SU-DHL-6 (cell line): ENCODE measurements around the gene FGD4.

Experiments used
- H2AFZ ChIP-seq: fragments of 200-600 bp; sonication (generic); 2 replicates; pipeline ENCODE4 v1.6.1; 2014; ENCODE audit warnings: low read depth, mild to moderate bottlenecking, moderate library complexity, mixed read lengths, antibody characterized with exemption, low read length; ENCODE audit not compliant: severe bottlenecking
- H3F3A ChIP-seq: fragments of 200-600 bp; shearing (Covaris generic); 2 replicates; pipeline ENCODE4 v1.6.0; 2016; ENCODE audit warnings: antibody characterized with exemption, mild to moderate bottlenecking; ENCODE audit not compliant: insufficient read depth
- H3K27ac ChIP-seq: fragments of 200-600 bp; sonication (generic); 2 replicates; pipeline ENCODE4 v1.5.1; 2016; ENCODE audit warnings: low read depth, mild to moderate bottlenecking, low read length, moderate library complexity, mixed read lengths
- H3K27me3 ChIP-seq: fragments of 200-600 bp; sonication (generic), shearing (Covaris generic); 2 replicates; pipeline ENCODE4 v1.6.0; 2014; ENCODE audit warnings: mild to moderate bottlenecking, low read length
- H3K36me3 ChIP-seq: fragments of 200-600 bp; sonication (generic); 2 replicates; pipeline ENCODE4 v1.6.1; 2014; ENCODE audit warnings: mild to moderate bottlenecking, low read length, mixed read lengths
- H3K4me2 ChIP-seq: fragments of 300-600, 200-600 bp; shearing (Covaris generic), sonication (generic); 2 replicates; pipeline ENCODE4 v1.6.0; 2014; ENCODE audit warnings: low read length, low read depth, mild to moderate bottlenecking; ENCODE audit not compliant: poor library complexity, severe bottlenecking
- H3K4me3 ChIP-seq: fragments of 200-600 bp; sonication (generic); 2 replicates; pipeline ENCODE4 v1.5.1; 2014; ENCODE audit warnings: antibody characterized with exemption, low read length, mild to moderate bottlenecking, mixed read lengths; ENCODE audit not compliant: insufficient read depth, poor library complexity, severe bottlenecking
- H3K79me2 ChIP-seq: fragments of 200-600 bp; sonication (generic); 2 replicates; pipeline ENCODE4 v1.6.1; 2014; ENCODE audit warnings: mild to moderate bottlenecking, low read length, moderate library complexity; ENCODE audit not compliant: insufficient read depth
- H3K9ac ChIP-seq: fragments of 200-600 bp; sonication (generic); 2 replicates; pipeline ENCODE4 v1.7.0; 2014; ENCODE audit warnings: mild to moderate bottlenecking, low read length
- H3K9me2 ChIP-seq: fragments of 200-600 bp; sonication (generic); replicated peaks from 2 replicates; pipeline ENCODE4 v1.6.1; 2014; ENCODE audit warnings: low read length; ENCODE audit not compliant: insufficient read depth
- H3K9me3 ChIP-seq: fragments of 200-600 bp; sonication (generic); 2 replicates; pipeline ENCODE4 v1.6.1; 2014; ENCODE audit warnings: low read length, mixed read lengths; ENCODE audit not compliant: insufficient read depth
- H4K20me1 ChIP-seq: fragments of 200-600 bp; sonication (generic); 2 replicates; pipeline ENCODE4 v1.6.1; 2014; ENCODE audit warnings: low read depth, mild to moderate bottlenecking, antibody characterized with exemption, low read length, moderate library complexity, mixed read lengths
- EZH2phosphoT487 ChIP-seq: fragments of 200-600 bp; sonication (generic), shearing (Covaris generic); conservative IDR thresholded peaks from 2 replicates; pipeline ENCODE4 v1.6.1; 2018; ENCODE audit warnings: mild to moderate bottlenecking, antibody characterized with exemption, low read length, moderate library complexity, mixed read lengths
- TF ChIP-seq, protein P1 (sequence below): fragments of 200-600 bp; sonication (generic); IDR thresholded peaks from one replicate; pipeline ENCODE4 v1.5.1; 2017; ENCODE audit warnings: antibody characterized with exemption, mild to moderate bottlenecking, low read length, moderate library complexity; ENCODE audit not compliant: insufficient read depth, poor library complexity, severe bottlenecking

Gene FGD4

DNA sequence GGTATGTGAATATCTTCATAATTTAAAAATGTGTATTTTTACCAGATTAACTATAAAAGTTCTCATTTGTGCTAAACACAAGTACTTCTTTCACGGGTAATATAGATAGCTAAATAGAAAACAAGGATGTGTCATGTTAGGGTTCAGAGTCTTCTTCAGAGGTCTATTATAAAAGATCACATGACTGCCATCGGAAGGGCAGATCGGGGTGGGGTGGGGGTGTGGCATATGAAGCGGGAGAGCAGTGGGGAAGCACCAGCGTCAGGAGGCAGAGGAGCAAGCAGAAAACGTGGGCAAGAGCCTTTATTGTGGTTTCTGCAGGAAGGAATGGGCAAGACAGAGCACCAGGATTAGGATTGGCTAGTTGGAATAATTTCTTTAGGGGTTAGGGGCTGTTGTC lies 216.1 kb downstream of the FGD4 start:
- H3K79me2 ChIP-seq, result no peaks in the 10 kb centered on the region
- no peak overlapping the region for H3K27ac ChIP-seq
- H4K20me1 ChIP-seq, result no peaks in the 10 kb centered on the region
- 0 out of 2 replicates have a peak, but pooled peaks cover 3% of the 10 kb centered on the region for H3K27me3 ChIP-seq
- H3K36me3 ChIP-seq, result no peaks in the 10 kb centered on the region
- no peaks in the 10 kb centered on the region for H3K9me3 ChIP-seq
- no peak overlapping the region for H3K4me3 ChIP-seq
- no peak overlapping the region for H3K9ac ChIP-seq
- no peaks in the 10 kb centered on the region for H3K9me2 ChIP-seq
- H3F3A ChIP-seq, result no peaks in the 10 kb centered on the region
- no peak overlapping the region for H3K4me2 ChIP-seq
- TF ChIP-seq EZH2phosphoT487, result no peak
- TF ChIP-seq, protein P1, sequence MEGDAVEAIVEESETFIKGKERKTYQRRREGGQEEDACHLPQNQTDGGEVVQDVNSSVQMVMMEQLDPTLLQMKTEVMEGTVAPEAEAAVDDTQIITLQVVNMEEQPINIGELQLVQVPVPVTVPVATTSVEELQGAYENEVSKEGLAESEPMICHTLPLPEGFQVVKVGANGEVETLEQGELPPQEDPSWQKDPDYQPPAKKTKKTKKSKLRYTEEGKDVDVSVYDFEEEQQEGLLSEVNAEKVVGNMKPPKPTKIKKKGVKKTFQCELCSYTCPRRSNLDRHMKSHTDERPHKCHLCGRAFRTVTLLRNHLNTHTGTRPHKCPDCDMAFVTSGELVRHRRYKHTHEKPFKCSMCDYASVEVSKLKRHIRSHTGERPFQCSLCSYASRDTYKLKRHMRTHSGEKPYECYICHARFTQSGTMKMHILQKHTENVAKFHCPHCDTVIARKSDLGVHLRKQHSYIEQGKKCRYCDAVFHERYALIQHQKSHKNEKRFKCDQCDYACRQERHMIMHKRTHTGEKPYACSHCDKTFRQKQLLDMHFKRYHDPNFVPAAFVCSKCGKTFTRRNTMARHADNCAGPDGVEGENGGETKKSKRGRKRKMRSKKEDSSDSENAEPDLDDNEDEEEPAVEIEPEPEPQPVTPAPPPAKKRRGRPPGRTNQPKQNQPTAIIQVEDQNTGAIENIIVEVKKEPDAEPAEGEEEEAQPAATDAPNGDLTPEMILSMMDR, result no peak
- no peak overlapping the region for H2AFZ ChIP-seq

DNA sequence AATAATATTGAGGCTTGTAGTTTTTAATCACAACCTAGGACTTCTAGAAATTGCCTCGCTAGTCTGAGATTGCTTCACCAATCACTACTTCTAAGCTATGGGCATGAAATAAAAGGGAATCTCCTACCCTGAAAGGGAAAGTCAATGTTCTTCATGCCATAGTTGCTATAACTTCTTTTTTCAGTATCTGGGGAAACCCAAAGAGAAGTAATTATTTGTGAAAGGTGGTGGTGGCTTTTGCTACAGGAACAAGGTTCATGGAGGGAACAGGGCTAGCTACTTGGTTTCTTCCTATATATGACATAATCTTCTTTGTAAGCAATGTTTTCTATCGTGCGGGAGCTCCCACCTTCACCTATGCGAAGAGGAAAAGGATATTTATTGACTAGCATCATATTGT lies 218.2 kb downstream of the FGD4 start:
- H4K20me1 ChIP-seq, result no peaks in the 10 kb centered on the region
- no peak overlapping the region for H2AFZ ChIP-seq
- no peaks in the 10 kb centered on the region for H3K9me3 ChIP-seq
- H3K9me2 ChIP-seq, result no peaks in the 10 kb centered on the region
- no peak overlapping the region for H3K4me3 ChIP-seq
- no peak for TF ChIP-seq EZH2phosphoT487
- TF ChIP-seq, protein P1, result no peak
- no peak overlapping the region for H3K27ac ChIP-seq
- H3K4me2 ChIP-seq, result no peak overlapping the region
- no peaks in the 10 kb centered on the region for H3F3A ChIP-seq
- no peaks in the 10 kb centered on the region for H3K79me2 ChIP-seq
- no peak overlapping the region for H3K9ac ChIP-seq
- H3K36me3 ChIP-seq, result no peaks in the 10 kb centered on the region
- 0 out of 2 replicates have a peak, but pooled peaks cover 3% of the 10 kb centered on the region for H3K27me3 ChIP-seq

DNA sequence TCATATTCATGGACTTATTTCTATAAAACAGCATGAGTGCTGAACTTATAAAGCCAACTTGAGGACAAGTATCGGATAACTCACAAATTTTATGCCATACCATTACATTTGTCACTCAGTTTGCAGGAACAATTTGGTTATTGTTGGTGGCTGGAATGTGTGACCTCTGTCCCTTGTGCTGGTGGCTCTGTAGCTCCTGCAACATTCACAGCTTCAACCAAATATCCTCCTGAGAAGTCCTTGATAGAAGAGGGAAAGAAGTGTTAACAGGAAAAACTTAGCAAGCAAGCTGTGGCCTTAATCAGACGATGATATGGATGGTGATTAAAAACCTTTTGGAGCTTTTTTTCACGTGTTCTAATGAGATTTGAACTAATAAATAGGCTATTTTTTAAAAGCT lies 218.8 kb downstream of the FGD4 start:
- Histone ChIP-seq H3F3A (no peaks in the 10 kb centered on the region), H4K20me1 (no peaks in the 10 kb centered on the region), H3K9me3 (no peaks in the 10 kb centered on the region), H3K4me2 (no peak overlapping the region), H3K27ac (no peak overlapping the region), H3K79me2 (no peaks in the 10 kb centered on the region), H3K27me3 (0 out of 2 replicates have a peak, but pooled peaks cover 3% of the 10 kb centered on the region), H2AFZ (no peak overlapping the region), H3K36me3 (no peaks in the 10 kb centered on the region), H3K9ac (no peak overlapping the region), H3K4me3 (no peak overlapping the region), H3K9me2 (no peaks in the 10 kb centered on the region)
- no peak for TF ChIP-seq EZH2phosphoT487
- TF ChIP-seq, protein P1, result no peak
